Spleen (tissue), 11 donors: ENCODE results near the gene PDE6C. TPM values are rescaled to one million over a fixed set of nuclear protein-coding genes. Genes with fewer than 3 reads are reported as not detected.

Experiments used
- DNase-seq: peaks from one replicate; pipeline ENCODE4 v3.0.0-alpha.2; 2020
- H3K27ac ChIP-seq, 8 donors: fragments of 200-600 bp; sonication (generic) in 7 of 8; 1 replicate in 4 of 8; 2 replicates in 4 of 8; pipeline versions ENCODE4 v1.5.0 to v1.8.0; 2016 to 2021; ENCODE audit warnings: inconsistent platforms in 4 of 8, mild to moderate bottlenecking in 4 of 8, moderate library complexity in 1 of 8
- H3K27me3 ChIP-seq, 7 donors: fragments of 200-600 bp; sonication (generic) in 6 of 7; replicated peaks in 1 of 7; 1 replicate in 4 of 7; 2 replicates in 3 of 7; pipeline versions ENCODE4 v1.5.0 to v1.8.0; 2016 to 2021; ENCODE audit warnings: inconsistent platforms in 3 of 7, mild to moderate bottlenecking in 1 of 7
- H3K36me3 ChIP-seq, 6 donors: fragments of 200-600 bp; sonication (generic) in 5 of 6; 1 replicate in 4 of 6; 2 replicates in 2 of 6; pipeline versions ENCODE4 v1.5.0 to v1.8.0; 2016 to 2021; ENCODE audit warnings: inconsistent platforms in 2 of 6
- H3K4me1 ChIP-seq, 6 donors: fragments of 200-600 bp; sonication (generic) in 5 of 6; 1 replicate in 3 of 6; 2 replicates in 3 of 6; pipeline versions ENCODE4 v1.5.0 to v1.8.0; 2016 to 2021; ENCODE audit warnings: inconsistent platforms in 3 of 6
- H3K4me3 ChIP-seq, 8 donors: fragments of 200-600 bp; sonication (generic) in 7 of 8; 1 replicate in 4 of 8; 2 replicates in 4 of 8; pipeline versions ENCODE4 v1.5.0 to v1.8.0; 2016 to 2021; ENCODE audit warnings: inconsistent platforms in 4 of 8, mild to moderate bottlenecking in 4 of 8, moderate library complexity in 2 of 8
- H3K9me3 ChIP-seq, 8 donors: fragments of 200-600 bp; sonication (generic) in 7 of 8; 1 replicate in 4 of 8; 2 replicates in 4 of 8; pipeline versions ENCODE4 v1.5.0 to v1.8.0; 2016 to 2021; ENCODE audit warnings: inconsistent platforms in 4 of 8
- CTCF ChIP-seq, 11 experiments: fragments of 200-600 bp in 7 of 11; fragments of 450-650 bp in 4 of 11; sonication (generic) in 4 of 11; IDR thresholded peaks in 8 of 11; conservative IDR thresholded peaks in 3 of 11; 1 replicate in 7 of 11; 2 replicates in 4 of 11; pipeline versions ENCODE4 v1.4.0 to v1.8.0; 2016 to 2021; ENCODE audit warnings: antibody characterized with exemption in 11 of 11, inconsistent platforms in 4 of 11, mild to moderate bottlenecking in 1 of 11
- POLR2A ChIP-seq, 3 donors: fragments of 450-650 bp; IDR thresholded peaks; one replicate each; pipeline ENCODE4 v1.5.1; 2017; ENCODE audit warnings: antibody characterized with exemption in 3 of 3, mild to moderate bottlenecking in 1 of 3
- POLR2AphosphoS5 ChIP-seq, 3 donors: sonication (generic); formaldehyde crosslinking; IDR thresholded peaks; one replicate each; pipeline ENCODE4 v1.5.1; 2017; ENCODE audit warnings: antibody characterized with exemption in 3 of 3
- WGBS, 5 donors: extraction: QIAGEN DNeasy Blood & Tissue Kit in 3 of 5; methylation state at CpG; one replicate each; pipeline versions ENCODE4 v1.1.5 to v1.1.7; 2013 to 2018; 5-methylcytosine and 5-hydroxymethylcytosine counted together
- intact Hi-C: fragments of 100-400 bp; cut with DNase I; formaldehyde crosslinking; loops from one replicate; pipeline ENCODE4 v1.15.0; 2023; ENCODE audit warnings: low total_unique reads
- polyA plus RNA-seq, 3 donors: library from polyadenylated mRNA; stranded (reverse); fragments of 200-250 nt; gene quantifications; one replicate each; pipeline ENCODE4 v1.2.1, GENCODE V29; 2013
- total RNA-seq, 7 donors: library from RNA; depleted of rRNA in 3 of 7; stranded (reverse); fragments of >200 nt in 3 of 7; fragmentation: NEBNext Ultra II Directional in 4 of 7; extraction: Animal tissue kit (Norgen Biotek cat#: 25700) in 4 of 7; gene quantifications; one replicate each; pipeline versions ENCODE4 v1.1.0 to v1.2.1, GENCODE V29; 2016 to 2021
- donor health status: healthy with polysubstance abuse.
- donor health status: DM: no; HTN: no; CAD: no; lungs with moderate emphysema.
- donor health status: DM: no; HTN: no; CAD: no.
- donor health status: Bipolar disorder and iron deficiency.
- donor health status: healthy.
- donor health status: DM: no; HTN: no; CAD: no.
- donor health status: DM: yes; HTN: yes; CAD: no.

Gene PDE6C
- total and polyA plus RNA-seq, 10 donors: not detected

DNA sequence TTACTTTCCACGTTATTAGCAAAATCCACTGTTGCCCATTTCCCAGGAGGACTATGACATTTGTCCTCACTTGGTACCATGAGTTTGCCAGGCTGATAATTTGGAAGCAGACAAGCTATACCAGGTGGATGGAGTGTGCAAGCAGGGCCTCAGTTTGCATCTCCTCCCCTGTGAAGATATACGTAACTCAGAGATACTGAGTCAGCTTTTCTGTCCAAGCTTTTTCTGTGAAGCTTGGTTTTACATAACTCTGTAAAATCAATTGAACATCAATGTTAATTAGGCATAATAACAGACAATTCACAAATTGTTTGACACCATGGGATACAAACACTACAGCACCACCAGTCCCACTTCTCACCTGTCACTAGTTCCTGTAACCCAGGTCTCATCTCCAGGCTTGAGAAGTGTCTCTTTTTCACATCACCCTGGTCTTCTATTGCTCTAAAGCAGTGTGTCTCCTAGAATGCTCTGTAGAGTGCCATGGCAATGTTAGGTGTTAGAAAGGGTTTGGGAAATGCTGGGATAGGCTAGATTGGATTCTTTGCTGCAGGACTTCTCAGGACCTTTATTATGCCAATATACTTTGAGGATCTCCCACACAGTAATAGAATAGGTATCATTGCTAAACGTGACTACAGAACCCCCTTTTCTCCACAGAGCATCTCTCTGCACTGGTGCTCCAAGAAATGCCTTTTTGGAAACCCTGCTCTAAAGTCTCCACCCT, 32.2 kb upstream of the PDE6C start:
- no peak overlapping the region for H3K4me3 ChIP-seq

GRCh38 chr10:93580828-93581227, 31.5 kb upstream of the PDE6C start:
- no peak overlapping the region for H3K4me3 ChIP-seq
- no peak for TF ChIP-seq POLR2AphosphoS5 (IDR thresholded peaks at IDR 0.05)
- TF ChIP-seq CTCF (IDR thresholded peaks at IDR 0.05 in 8 of 11, conservative IDR thresholded peaks at IDR 0.05 in 3 of 11): no peak
- no peak for TF ChIP-seq POLR2A (IDR thresholded peaks at IDR 0.05)
- H3K9me3 ChIP-seq: peaks cover 0 to 14% (median 7%) of the 10 kb centered on the region in 8 donors
- no peak for DNase-seq
- peaks cover 0 to 42% (median 0%) of the 10 kb centered on the region in 7 donors for H3K27me3 ChIP-seq
- WGBS, 5 donors: 66 to 78% (median 71%) methylated on average over 6 of the region's 6 CpGs
- H3K36me3 ChIP-seq: no peaks in the 10 kb centered on the region
- H3K4me1 ChIP-seq: no peaks in the 10 kb centered on the region
- no peak overlapping the region for H3K27ac ChIP-seq
- intact Hi-C loops: no loop called here

More for the DNA sequence above, 32.2 kb upstream of the PDE6C start:
- no peak overlapping the region for H3K27ac ChIP-seq
- H3K9me3 ChIP-seq: peaks cover 0 to 14% (median 7%) of the 10 kb centered on the region in 8 donors
- WGBS, 5 donors: 83 to 95% (median 86%) methylated on average over 3 of the region's 3 CpGs
- H3K4me1 ChIP-seq: no peaks in the 10 kb centered on the region
- intact Hi-C loops: no loop called here
- no peaks in the 10 kb centered on the region for H3K36me3 ChIP-seq
- TF ChIP-seq POLR2AphosphoS5 (IDR thresholded peaks at IDR 0.05) (no peak), POLR2A (IDR thresholded peaks at IDR 0.05) (no peak)
- no peak for DNase-seq
- peaks cover 0 to 35% (median 0%) of the 10 kb centered on the region in 7 donors for H3K27me3 ChIP-seq

GRCh38 chr10:93584445-93584844, 27.9 kb upstream of the PDE6C start:
- Histone ChIP-seq H3K27ac (no peak overlapping the region), H3K9me3 (peaks cover 0 to 12% (median 7%) of the 10 kb centered on the region in 8 donors), H3K4me3 (no peak overlapping the region), H3K27me3 (peaks cover 0 to 55% (median 0%) of the 10 kb centered on the region in 7 donors), H3K36me3 (no peaks in the 10 kb centered on the region), H3K4me1 (no peaks in the 10 kb centered on the region)
- intact Hi-C loops: no loop called here
- 94 to 96% (median 95%) methylated on average over 7 of the region's 7 CpGs for WGBS, 5 donors
- no peak for DNase-seq
- TF ChIP-seq CTCF (IDR thresholded peaks at IDR 0.05 in 8 of 11, conservative IDR thresholded peaks at IDR 0.05 in 3 of 11) (no peak), POLR2A (IDR thresholded peaks at IDR 0.05) (no peak), POLR2AphosphoS5 (IDR thresholded peaks at IDR 0.05) (no peak)

GRCh38 chr10:93589648-93590562, 22.4 kb upstream of the PDE6C start:
- no peak for DNase-seq
- H3K4me1 ChIP-seq: peaks cover 0 to 12% (median 2%) of the 10 kb centered on the region in 6 donors
- no peaks in the 10 kb centered on the region for H3K9me3 ChIP-seq
- TF ChIP-seq POLR2AphosphoS5 (IDR thresholded peaks at IDR 0.05) (no peak), POLR2A (IDR thresholded peaks at IDR 0.05) (no peak), CTCF (IDR thresholded peaks at IDR 0.05 in 8 of 11, conservative IDR thresholded peaks at IDR 0.05 in 3 of 11) (no peak)
- no peak overlapping the region for H3K4me3 ChIP-seq
- H3K27ac ChIP-seq: no peak overlapping the region
- H3K27me3 ChIP-seq: peaks cover 0 to 62% (median 3%) of the 10 kb centered on the region in 7 donors
- 86 to 93% (median 90%) methylated on average over 15 of the region's 15 CpGs for WGBS, 5 donors
- no peaks in the 10 kb centered on the region for H3K36me3 ChIP-seq
- intact Hi-C loops: no loop called here
